Transverse colon (tissue), 4 donors: ENCODE data around the gene ZNF275. TPM values are rescaled to one million over a fixed set of nuclear protein-coding genes. Genes with fewer than 3 reads are reported as not detected.

ENCODE experiments used
- DNase-seq: peaks from one replicate; pipeline ENCODE4 v3.0.0-alpha.2; 2019
- H3K27ac ChIP-seq, 4 donors: fragments of 200-600 bp; sonication (generic); 2 replicates each; pipeline ENCODE4 v1.5.1; 2016 to 2018; ENCODE audit warnings: inconsistent platforms in 4 of 4
- H3K27me3 ChIP-seq: fragments of 200-600 bp; sonication (generic); 2 replicates; pipeline ENCODE4 v1.5.1; 2017; ENCODE audit warnings: inconsistent platforms
- H3K36me3 ChIP-seq, 4 donors: fragments of 200-600 bp; sonication (generic); 2 replicates each; pipeline ENCODE4 v1.5.1; 2017 to 2019; ENCODE audit warnings: inconsistent platforms in 4 of 4
- H3K4me1 ChIP-seq, 4 donors: fragments of 200-600 bp; sonication (generic); 2 replicates each; pipeline ENCODE4 v1.5.1; 2017 to 2020; ENCODE audit warnings: inconsistent platforms in 4 of 4
- H3K4me3 ChIP-seq, 4 donors: fragments of 200-600 bp; sonication (generic); 1 replicate in 1 of 4; 2 replicates in 3 of 4; pipeline versions ENCODE4 v1.5.1 to v1.6.1; 2017 to 2019; ENCODE audit warnings: inconsistent platforms in 4 of 4
- H3K9me3 ChIP-seq, 2 donors: fragments of 200-600 bp; sonication (generic); 2 replicates each; pipeline ENCODE4 v1.5.1; 2017 to 2019; ENCODE audit warnings: inconsistent platforms in 2 of 2
- CTCF ChIP-seq, 5 experiments: fragments of 200-600 bp in 3 of 5; fragments of 450-650 bp in 2 of 5; sonication (generic) in 3 of 5; IDR thresholded peaks; 1 replicate in 2 of 5; 2 replicates in 3 of 5; pipeline ENCODE4 v1.5.1; 2016 to 2017; ENCODE audit warnings: antibody characterized with exemption in 5 of 5, inconsistent platforms in 3 of 5, mild to moderate bottlenecking in 2 of 5, moderate library complexity in 1 of 5
- EP300 ChIP-seq: sonication (generic); formaldehyde crosslinking; IDR thresholded peaks from one replicate; pipeline ENCODE4 v1.6.1; 2017; ENCODE audit warnings: antibody characterized with exemption, low read depth
- POLR2A ChIP-seq: fragments of 450-650 bp; IDR thresholded peaks from one replicate; pipeline ENCODE4 v1.6.1; 2016; ENCODE audit warnings: antibody characterized with exemption, mild to moderate bottlenecking, moderate library complexity
- POLR2AphosphoS5 ChIP-seq, 3 donors: sonication (generic); formaldehyde crosslinking; IDR thresholded peaks; one replicate each; pipeline ENCODE4 v1.6.1; 2016; ENCODE audit warnings: antibody characterized with exemption in 3 of 3
- WGBS, 2 donors: methylation state at CpG; one replicate each; pipeline ENCODE4 v1.1.5; 2018; ENCODE audit warnings: low coverage in 1 of 2; 5-methylcytosine and 5-hydroxymethylcytosine counted together
- in situ Hi-C, 4 donors: fragments of 200-750 bp; cut with MboI; loops; one replicate each; pipeline versions ENCODE4 v1.15.0 to v1.15.1; 2017; ENCODE audit warnings: low sequenced_read_pairs in 3 of 4, low pct_ligation_motif_present in 1 of 4, low pct_unique_long_range_greater_than_20kb in 1 of 4
- intact Hi-C: fragments of 100-400 bp; cut with DNase I; formaldehyde crosslinking; loops from one replicate; pipeline ENCODE4 v1.15.1; 2023; ENCODE audit warnings: low total_unique reads
- total RNA-seq, 4 donors: library from RNA; depleted of rRNA; stranded (reverse); fragments of >200 nt; gene quantifications; one replicate each; pipeline ENCODE4 v1.1.0, GENCODE V29; 2016

The ZNF275 gene
- total RNA-seq, 4 donors from 2014 or later: 5.6 to 8.8 (median 7.1) TPM

- in situ Hi-C loops: no loop called here
- WGBS, 2 donors: 87% methylated on average over 20 of the region's 26 CpGs; no CpG with 5 or more reads in 1 of the 2 donors
- no peak for DNase-seq
- no peaks in the 10 kb centered on the region for H3K4me1 ChIP-seq
- H3K36me3 ChIP-seq: no peaks in the 10 kb centered on the region
- no peak overlapping the region for H3K27ac ChIP-seq
- no peaks in the 10 kb centered on the region for H3K9me3 ChIP-seq
- no peak overlapping the region for H3K4me3 ChIP-seq
- TF ChIP-seq CTCF (IDR thresholded peaks at IDR 0.05) (no peak), POLR2AphosphoS5 (IDR thresholded peaks at IDR 0.05) (no peak), EP300 (no peak), POLR2A (no peak)
- no peaks in the 10 kb centered on the region for H3K27me3 ChIP-seq
- intact Hi-C loops: no loop called here
Observed at GRCh38 chrX:153396320-153397195, 62.6 kb downstream of the ZNF275 start.

DNA sequence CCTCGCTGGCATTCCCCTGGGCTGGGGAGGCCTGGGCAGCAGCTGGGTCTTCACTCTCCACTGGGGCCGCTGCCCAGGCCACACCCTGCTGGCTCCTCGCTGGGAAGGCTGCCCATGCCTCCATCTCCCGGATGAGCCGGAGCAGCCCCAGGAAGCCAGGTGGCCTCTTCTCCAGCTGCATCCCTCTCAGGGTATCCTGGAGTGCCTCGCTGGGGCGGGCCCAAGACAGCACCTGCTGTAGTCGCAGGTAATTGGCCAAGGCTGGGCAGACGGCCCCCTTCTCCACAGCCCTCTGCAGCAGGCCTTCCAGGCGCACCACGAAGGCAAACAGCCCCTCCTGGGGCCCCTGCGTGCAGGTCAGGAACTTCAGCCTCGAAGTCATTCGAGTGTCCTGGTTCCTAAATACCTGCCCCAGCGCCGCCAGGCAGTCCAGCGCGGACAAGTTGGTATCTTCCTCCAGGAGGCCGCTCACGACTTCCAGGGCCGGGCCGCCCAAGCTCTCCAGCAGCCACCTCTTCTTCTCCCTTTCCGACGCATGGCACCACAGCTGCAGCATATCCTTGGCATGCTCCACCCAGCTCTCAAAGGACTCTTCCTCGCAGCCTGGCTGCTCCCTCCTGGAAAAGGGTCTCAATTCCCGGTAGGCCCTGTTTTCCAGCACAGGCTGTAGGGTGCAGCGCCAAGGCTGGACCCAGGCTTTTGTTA, 63.5 kb downstream of the ZNF275 start:
- TF ChIP-seq POLR2A (no peak), EP300 (no peak), POLR2AphosphoS5 (IDR thresholded peaks at IDR 0.05) (no peak), CTCF (IDR thresholded peaks at IDR 0.05) (no peak)
- intact Hi-C loops (no loop called here), in situ Hi-C loops (no loop called here)
- Histone ChIP-seq H3K4me1 (no peaks in the 10 kb centered on the region), H3K27ac (no peak overlapping the region), H3K27me3 (no peaks in the 10 kb centered on the region), H3K9me3 (no peaks in the 10 kb centered on the region), H3K4me3 (no peak overlapping the region), H3K36me3 (no peaks in the 10 kb centered on the region)
- WGBS, 2 donors: 84% methylated on average over 26 of the region's 27 CpGs; no CpG with 5 or more reads in 1 of the 2 donors
- no peak for DNase-seq

DNA sequence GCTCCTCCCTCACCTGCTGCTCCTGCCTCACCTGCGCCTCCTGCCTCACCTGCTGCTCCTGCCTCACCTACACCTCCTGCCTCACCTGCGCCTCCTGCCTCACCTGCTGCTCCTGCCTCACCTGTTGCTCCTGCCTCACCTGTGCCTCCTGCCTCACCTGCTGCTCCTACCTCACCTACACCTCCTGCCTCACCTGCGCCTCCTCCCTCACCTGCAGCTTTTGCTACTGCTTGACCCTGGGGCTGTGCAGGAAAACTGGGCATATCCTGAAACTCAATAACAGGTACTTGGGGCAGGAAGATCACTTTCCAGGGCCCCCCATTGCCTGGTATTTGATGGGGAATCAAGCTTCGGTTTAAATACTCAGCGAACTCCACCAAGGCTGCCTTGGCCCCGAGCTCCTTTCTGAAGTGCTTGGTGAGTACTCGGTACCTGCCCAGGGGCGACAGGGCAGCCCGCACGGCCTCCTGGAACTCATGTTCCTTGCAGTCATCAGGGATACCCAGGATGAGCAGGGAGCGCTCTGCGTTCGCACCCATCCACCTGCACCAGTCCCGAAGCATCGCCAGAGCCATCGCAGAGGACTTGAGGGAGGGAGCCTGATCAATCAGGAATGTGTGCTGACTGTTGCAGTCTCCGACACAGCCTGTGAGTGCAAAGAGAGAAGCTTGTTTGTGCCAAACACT, 64.5 kb downstream of the ZNF275 start:
- intact Hi-C loops: no loop called here
- H3K4me1 ChIP-seq: no peaks in the 10 kb centered on the region
- no peak for DNase-seq
- H3K27me3 ChIP-seq: no peaks in the 10 kb centered on the region
- H3K27ac ChIP-seq: no peak overlapping the region
- in situ Hi-C loops: no loop called here
- H3K9me3 ChIP-seq: no peaks in the 10 kb centered on the region
- H3K4me3 ChIP-seq: no peak overlapping the region
- WGBS, 2 donors: 86% methylated on average over 17 of the region's 17 CpGs; no CpG with 5 or more reads in 1 of the 2 donors
- no peaks in the 10 kb centered on the region for H3K36me3 ChIP-seq
- TF ChIP-seq CTCF (IDR thresholded peaks at IDR 0.05) (no peak), POLR2A (no peak), EP300 (no peak), POLR2AphosphoS5 (IDR thresholded peaks at IDR 0.05) (no peak)
